Esophagus squamous epithelium (tissue), 4 donors: ENCODE data around the gene TEAD4.

Experiments used
- POLR2A ChIP-seq, 4 donors: fragments of 450-650 bp; IDR thresholded peaks; one replicate each; pipeline ENCODE4 v1.6.1; 2017; ENCODE audit warnings: antibody characterized with exemption in 4 of 4, mild to moderate bottlenecking in 4 of 4, moderate library complexity in 3 of 4
- TF ChIP-seq, protein P1 (sequence below), 6 experiments: fragments of 450-650 bp in 4 of 6; fragments of 200-600 bp in 2 of 6; sonication (generic) in 2 of 6; IDR thresholded peaks; one replicate each; pipeline ENCODE4 v1.5.1; 2016 to 2019; ENCODE audit warnings: antibody characterized with exemption in 6 of 6, mild to moderate bottlenecking in 4 of 6, moderate library complexity in 4 of 6

- TF ChIP-seq POLR2A (IDR thresholded peaks at IDR 0.05), result no peak
- TF ChIP-seq, protein P1, sequence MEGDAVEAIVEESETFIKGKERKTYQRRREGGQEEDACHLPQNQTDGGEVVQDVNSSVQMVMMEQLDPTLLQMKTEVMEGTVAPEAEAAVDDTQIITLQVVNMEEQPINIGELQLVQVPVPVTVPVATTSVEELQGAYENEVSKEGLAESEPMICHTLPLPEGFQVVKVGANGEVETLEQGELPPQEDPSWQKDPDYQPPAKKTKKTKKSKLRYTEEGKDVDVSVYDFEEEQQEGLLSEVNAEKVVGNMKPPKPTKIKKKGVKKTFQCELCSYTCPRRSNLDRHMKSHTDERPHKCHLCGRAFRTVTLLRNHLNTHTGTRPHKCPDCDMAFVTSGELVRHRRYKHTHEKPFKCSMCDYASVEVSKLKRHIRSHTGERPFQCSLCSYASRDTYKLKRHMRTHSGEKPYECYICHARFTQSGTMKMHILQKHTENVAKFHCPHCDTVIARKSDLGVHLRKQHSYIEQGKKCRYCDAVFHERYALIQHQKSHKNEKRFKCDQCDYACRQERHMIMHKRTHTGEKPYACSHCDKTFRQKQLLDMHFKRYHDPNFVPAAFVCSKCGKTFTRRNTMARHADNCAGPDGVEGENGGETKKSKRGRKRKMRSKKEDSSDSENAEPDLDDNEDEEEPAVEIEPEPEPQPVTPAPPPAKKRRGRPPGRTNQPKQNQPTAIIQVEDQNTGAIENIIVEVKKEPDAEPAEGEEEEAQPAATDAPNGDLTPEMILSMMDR (IDR thresholded peaks at IDR 0.05), result no peak
These were observed 83.2 kb downstream of the TEAD4 start for GRCh38 chr12:3042394-3042793.
